Myocyte (in vitro differentiated cells): ENCODE data around the gene SLAIN1. TPM values are rescaled to one million over a fixed set of nuclear protein-coding genes. Genes with fewer than 3 reads are reported as not detected.

Experiments used
- DNase-seq: peaks from one replicate; pipeline ENCODE4 v3.0.0-alpha.2; 2012; ENCODE audit warnings: low read depth
- total RNA-seq: library from RNA; depleted of rRNA; stranded (reverse); fragments of >200 nt; gene quantifications from 2 replicates; pipeline ENCODE4 v1.2.3, GENCODE V29; 2014

The SLAIN1 gene
- total RNA-seq, 1 donor from 2014 or later, result 0.21 TPM

GRCh38 chr13:77714119-77714755 lies 16.8 kb downstream of the SLAIN1 start:
- DNase-seq, result no peak

GRCh38 chr13:77715233-77715891 lies 17.9 kb downstream of the SLAIN1 start:
- no peak for DNase-seq

GRCh38 chr13:77716692-77717091 lies 19.2 kb downstream of the SLAIN1 start:
- no peak for DNase-seq

GRCh38 chr13:77717508-77717907 lies 20.0 kb downstream of the SLAIN1 start:
- no peak for DNase-seq

GRCh38 chr13:77719128-77719527 lies 21.6 kb downstream of the SLAIN1 start:
- DNase-seq, result no peak

GRCh38 chr13:77720988-77721387 lies 23.5 kb downstream of the SLAIN1 start:
- no peak for DNase-seq

- DNase-seq, result no peak
These were observed 26.6 kb downstream of the SLAIN1 start for GRCh38 chr13:77724092-77724491.

- DNase-seq, result no peak
These were observed 27.6 kb downstream of the SLAIN1 start for GRCh38 chr13:77725071-77725470.

- no peak for DNase-seq
These were observed 31.0 kb downstream of the SLAIN1 start for GRCh38 chr13:77728265-77729125.

- no peak for DNase-seq
These were observed 32.2 kb downstream of the SLAIN1 start for GRCh38 chr13:77729502-77730221.

- DNase-seq, result no peak
These were observed 33.1 kb downstream of the SLAIN1 start for GRCh38 chr13:77730572-77730971.

GRCh38 chr13:77732287-77732686 lies 34.8 kb downstream of the SLAIN1 start:
- DNase-seq, result no peak

- DNase-seq, result no peak
These were observed 36.2 kb downstream of the SLAIN1 start for GRCh38 chr13:77733674-77734073.

- no peak for DNase-seq
These were observed 40.2 kb downstream of the SLAIN1 start for GRCh38 chr13:77737583-77738200.

- no peak for DNase-seq
These were observed 42.7 kb downstream of the SLAIN1 start for GRCh38 chr13:77740097-77740735.

- DNase-seq, result no peak
These were observed 43.6 kb downstream of the SLAIN1 start for GRCh38 chr13:77740931-77741596.

GRCh38 chr13:77741597-77741972 lies 44.1 kb downstream of the SLAIN1 start:
- DNase-seq, result no peak

GRCh38 chr13:77742801-77743200 lies 45.3 kb downstream of the SLAIN1 start:
- DNase-seq, result no peak

GRCh38 chr13:77745784-77746183 lies 48.3 kb downstream of the SLAIN1 start:
- DNase-seq, result no peak

- no peak for DNase-seq
These were observed 51.9 kb downstream of the SLAIN1 start for GRCh38 chr13:77749344-77749880.
